Erythroblast (primary cell): ENCODE measurements around the gene LIN9.

Experiments
- GATA1 ChIP-seq: IDR thresholded peaks from 2 replicates; pipeline ENCODE4 v1.6.1; 2011; ENCODE audit warnings: low read depth, mild to moderate bottlenecking, control low read depth, low read length, moderate library complexity
- POLR2A ChIP-seq: IDR thresholded peaks from 2 replicates; pipeline ENCODE4 v1.6.1; 2011; ENCODE audit warnings: mild to moderate bottlenecking, low read length

DNA sequence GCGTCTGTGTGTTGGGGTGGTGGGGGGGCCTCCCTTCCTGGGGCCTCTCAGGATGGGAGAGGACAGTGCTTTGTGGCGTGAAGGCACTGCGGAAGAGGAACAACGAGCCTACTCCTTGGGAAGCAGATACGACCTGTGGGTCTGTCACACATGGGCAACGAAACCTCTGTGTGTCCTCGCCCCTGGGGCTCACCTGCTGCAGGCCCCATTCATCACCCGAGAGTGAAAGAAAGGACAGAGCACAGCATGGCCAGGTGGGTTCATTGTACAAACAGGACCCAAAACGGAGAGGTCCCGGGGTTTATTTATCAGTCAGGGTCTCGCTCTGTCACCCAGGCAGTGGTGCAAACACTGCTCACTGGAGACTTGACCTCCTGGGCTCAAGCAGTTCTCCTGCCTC is 40.1 kb upstream of the LIN9 start:
- TF ChIP-seq POLR2A: no peak
- TF ChIP-seq GATA1: no peak
